ENCODE data around the gene MACO1.
"Not testable (repeated sequence)": the region's sequence is repeated elsewhere in the genome, so short reads cannot be mapped to it uniquely, and the experiment has no call there.

The MACO1 gene

GRCh38 chr1:25430073-25430966 is at the start of gene MACO1:
TSS of gene MACO1 (plus strand) at chr1:25430897. CDS start at chr1:25431099, 202 bp downstream.
- DNase-seq, result peak; percentile 96

- not testable (repeated sequence) for DNase-seq
These were observed 48.2 kb upstream of the MACO1 start for GRCh38 chr1:25382543-25382942.

GRCh38 chr1:25383090-25383489 is 47.6 kb upstream of the MACO1 start:
- DNase-seq, result not testable (repeated sequence)

GRCh38 chr1:25383875-25384274 is 46.8 kb upstream of the MACO1 start:
- DNase-seq, result not testable (repeated sequence)

- not testable (repeated sequence) for DNase-seq
These were observed 43.6 kb upstream of the MACO1 start for GRCh38 chr1:25387096-25387495.

GRCh38 chr1:25388691-25389090 is 42.0 kb upstream of the MACO1 start:
- DNase-seq, result not testable (repeated sequence)

GRCh38 chr1:25389721-25390120 is 41.0 kb upstream of the MACO1 start:
- DNase-seq, result not testable (repeated sequence)

- no peak for DNase-seq
These were observed 37.9 kb upstream of the MACO1 start for GRCh38 chr1:25392841-25393240.

GRCh38 chr1:25397549-25397948 is 33.1 kb upstream of the MACO1 start:
- not testable (repeated sequence) for DNase-seq

GRCh38 chr1:25398079-25398478 is 32.6 kb upstream of the MACO1 start:
- DNase-seq, result not testable (repeated sequence)

- DNase-seq, result not testable (repeated sequence)
These were observed 27.5 kb upstream of the MACO1 start for GRCh38 chr1:25402947-25403803.

- not testable (repeated sequence) for DNase-seq
These were observed 24.9 kb upstream of the MACO1 start for GRCh38 chr1:25405731-25406305.

- DNase-seq, result not testable (repeated sequence)
These were observed 20.9 kb upstream of the MACO1 start for GRCh38 chr1:25409641-25410427.

GRCh38 chr1:25412872-25413623 is 17.6 kb upstream of the MACO1 start:
- not testable (repeated sequence) for DNase-seq

GRCh38 chr1:25414157-25414556 is 16.5 kb upstream of the MACO1 start:
- DNase-seq, result not testable (repeated sequence)

GRCh38 chr1:25414578-25414977 is 16.1 kb upstream of the MACO1 start:
- not testable (repeated sequence) for DNase-seq

GRCh38 chr1:25417280-25417679 is 13.4 kb upstream of the MACO1 start:
- not testable (repeated sequence) for DNase-seq

GRCh38 chr1:25419339-25419738 is 11.4 kb upstream of the MACO1 start:
- not testable (repeated sequence) for DNase-seq

GRCh38 chr1:25420715-25421114 is 10.0 kb upstream of the MACO1 start, which contains the start of gene RHCE:
TSS of gene RHCE (minus strand) at chr1:25420825. CDS start at chr1:25420786, 39 bp downstream.
- DNase-seq, result not testable (repeated sequence)

GRCh38 chr1:25423206-25423605 is 7.5 kb upstream of the MACO1 start:
- not testable (repeated sequence) for DNase-seq

Measured in CD4-positive, alpha-beta T cell treated with Interleukin-4 for 4 hours (primary cell).